Endothelial cell (in vitro differentiated cells): ENCODE data around the gene OR5K1. TPM values are rescaled to one million over a fixed set of nuclear protein-coding genes. Genes with fewer than 3 reads are reported as not detected.

ENCODE experiments used
- DNase-seq: peaks from one replicate; pipeline ENCODE4 v3.0.0; 2021; ENCODE audit warnings: low spot score
- H3K27ac Mint-ChIP-seq: one replicate; pipeline ENCODE4 v1.8.0; 2021; ENCODE audit warnings: mixed read lengths, inconsistent platforms; ENCODE audit not compliant: unreplicated experiment
- H3K27me3 Mint-ChIP-seq: one replicate; pipeline ENCODE4 v1.8.0; 2021; ENCODE audit warnings: mild to moderate bottlenecking, moderate library complexity, mixed read lengths, inconsistent platforms; ENCODE audit not compliant: unreplicated experiment
- H3K36me3 Mint-ChIP-seq: one replicate; pipeline ENCODE4 v1.8.0; 2021; ENCODE audit warnings: mild to moderate bottlenecking, low read depth, mixed read lengths, inconsistent platforms; ENCODE audit not compliant: unreplicated experiment
- H3K4me1 Mint-ChIP-seq: one replicate; pipeline ENCODE4 v1.8.0; 2021; ENCODE audit warnings: mild to moderate bottlenecking, mixed read lengths, inconsistent platforms; ENCODE audit not compliant: unreplicated experiment
- H3K4me3 Mint-ChIP-seq: one replicate; pipeline ENCODE4 v1.8.0; 2021; ENCODE audit warnings: mild to moderate bottlenecking, mixed read lengths, inconsistent platforms; ENCODE audit not compliant: unreplicated experiment
- H3K9me3 Mint-ChIP-seq: one replicate; pipeline ENCODE4 v1.8.0; 2021; ENCODE audit warnings: mixed read lengths, inconsistent platforms; ENCODE audit not compliant: unreplicated experiment
- total RNA-seq: library from RNA; stranded (reverse); fragmentation: NEBNext Ultra II Directional; extraction: Animal tissue kit (Norgen Biotek cat#: 25700); gene quantifications from one replicate; pipeline ENCODE4 v1.2.1, GENCODE V29; 2021; ENCODE audit not compliant: unreplicated experiment
- TF ChIP-seq, protein P1 (sequence below): fragments of 200-600 bp; sonication (generic); IDR thresholded peaks from one replicate; pipeline ENCODE4 v1.5.0; 2021; ENCODE audit warnings: antibody characterized with exemption; ENCODE audit not compliant: unreplicated experiment

The OR5K1 gene
- total RNA-seq, 1 donor from 2014 or later: not detected

GRCh38 chr3:98500019-98500418 lies 37.0 kb downstream of the OR5K1 start:
- Mint-ChIP-seq H3K9me3 (no peaks in the 10 kb centered on the region), H3K36me3 (no peaks in the 10 kb centered on the region), H3K27me3 (no peaks in the 10 kb centered on the region), H3K27ac (no peak overlapping the region), H3K4me3 (no peak overlapping the region), H3K4me1 (no peaks in the 10 kb centered on the region)
- no peak for DNase-seq
- TF ChIP-seq, protein P1, sequence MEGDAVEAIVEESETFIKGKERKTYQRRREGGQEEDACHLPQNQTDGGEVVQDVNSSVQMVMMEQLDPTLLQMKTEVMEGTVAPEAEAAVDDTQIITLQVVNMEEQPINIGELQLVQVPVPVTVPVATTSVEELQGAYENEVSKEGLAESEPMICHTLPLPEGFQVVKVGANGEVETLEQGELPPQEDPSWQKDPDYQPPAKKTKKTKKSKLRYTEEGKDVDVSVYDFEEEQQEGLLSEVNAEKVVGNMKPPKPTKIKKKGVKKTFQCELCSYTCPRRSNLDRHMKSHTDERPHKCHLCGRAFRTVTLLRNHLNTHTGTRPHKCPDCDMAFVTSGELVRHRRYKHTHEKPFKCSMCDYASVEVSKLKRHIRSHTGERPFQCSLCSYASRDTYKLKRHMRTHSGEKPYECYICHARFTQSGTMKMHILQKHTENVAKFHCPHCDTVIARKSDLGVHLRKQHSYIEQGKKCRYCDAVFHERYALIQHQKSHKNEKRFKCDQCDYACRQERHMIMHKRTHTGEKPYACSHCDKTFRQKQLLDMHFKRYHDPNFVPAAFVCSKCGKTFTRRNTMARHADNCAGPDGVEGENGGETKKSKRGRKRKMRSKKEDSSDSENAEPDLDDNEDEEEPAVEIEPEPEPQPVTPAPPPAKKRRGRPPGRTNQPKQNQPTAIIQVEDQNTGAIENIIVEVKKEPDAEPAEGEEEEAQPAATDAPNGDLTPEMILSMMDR: no peak

DNA sequence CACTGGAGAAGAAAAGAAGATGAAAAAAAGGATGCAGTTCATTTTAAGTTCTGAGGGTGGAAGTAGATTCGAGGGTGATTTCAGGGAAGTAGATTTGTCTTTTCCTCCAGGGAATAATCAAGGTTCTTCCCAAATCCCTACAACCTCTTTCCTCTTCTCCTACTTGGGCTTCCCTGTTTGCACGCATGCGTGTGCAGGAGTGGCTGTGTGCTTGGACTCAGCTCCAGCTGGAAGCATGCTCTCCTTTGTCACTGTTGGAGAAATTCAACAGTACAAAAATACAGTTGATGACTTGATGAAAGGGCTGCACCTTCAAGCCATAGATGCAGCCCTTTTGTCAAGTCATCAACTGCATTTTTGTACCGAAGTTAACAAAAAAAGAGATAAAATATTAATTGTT lies 38.3 kb downstream of the OR5K1 start:
- Mint-ChIP-seq H3K36me3 (peaks cover 3% of the 10 kb centered on the region), H3K9me3 (no peaks in the 10 kb centered on the region), H3K4me3 (no peak overlapping the region), H3K4me1 (no peaks in the 10 kb centered on the region), H3K27ac (no peak overlapping the region), H3K27me3 (peaks cover 3% of the 10 kb centered on the region)
- no peak for DNase-seq
- TF ChIP-seq, protein P1: no peak

DNA sequence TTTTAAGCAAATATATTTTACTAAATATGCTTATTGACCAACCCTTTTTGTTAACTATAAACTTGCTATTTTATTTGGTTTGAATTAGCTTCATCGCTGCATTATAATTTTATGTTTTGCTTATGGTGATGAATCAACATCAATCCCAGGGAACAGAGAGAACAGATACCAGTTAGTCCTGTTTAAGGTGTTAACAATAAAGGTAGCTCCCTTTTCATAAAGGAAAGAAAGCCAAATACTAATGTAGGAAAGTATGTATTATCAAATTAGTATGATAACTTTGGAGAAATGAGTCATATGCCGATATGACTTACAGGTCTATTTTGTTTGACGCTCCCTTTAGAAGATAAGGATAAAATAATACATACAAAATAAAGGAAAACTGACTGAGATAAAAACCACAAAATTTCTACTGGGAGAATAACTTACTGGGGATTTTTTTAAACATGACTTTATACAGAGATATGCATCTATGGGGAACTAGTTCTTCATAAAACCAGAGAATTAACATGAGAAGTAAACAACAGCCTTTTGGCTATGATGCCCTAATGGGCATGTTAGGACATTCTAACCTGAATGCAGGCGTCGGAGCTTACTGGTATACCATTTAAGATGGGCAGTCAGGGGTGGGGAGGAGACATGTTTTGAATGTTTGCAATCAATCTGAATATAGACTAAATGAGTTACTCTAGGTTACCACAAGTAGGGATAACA lies 39.0 kb downstream of the OR5K1 start:
- H3K9me3 Mint-ChIP-seq: no peaks in the 10 kb centered on the region
- TF ChIP-seq, protein P1: no peak
- H3K4me3 Mint-ChIP-seq: no peak overlapping the region
- H3K27ac Mint-ChIP-seq: no peak overlapping the region
- H3K36me3 Mint-ChIP-seq: peaks cover 3% of the 10 kb centered on the region
- H3K27me3 Mint-ChIP-seq: peaks cover 3% of the 10 kb centered on the region
- no peak for DNase-seq
- H3K4me1 Mint-ChIP-seq: no peaks in the 10 kb centered on the region

DNA sequence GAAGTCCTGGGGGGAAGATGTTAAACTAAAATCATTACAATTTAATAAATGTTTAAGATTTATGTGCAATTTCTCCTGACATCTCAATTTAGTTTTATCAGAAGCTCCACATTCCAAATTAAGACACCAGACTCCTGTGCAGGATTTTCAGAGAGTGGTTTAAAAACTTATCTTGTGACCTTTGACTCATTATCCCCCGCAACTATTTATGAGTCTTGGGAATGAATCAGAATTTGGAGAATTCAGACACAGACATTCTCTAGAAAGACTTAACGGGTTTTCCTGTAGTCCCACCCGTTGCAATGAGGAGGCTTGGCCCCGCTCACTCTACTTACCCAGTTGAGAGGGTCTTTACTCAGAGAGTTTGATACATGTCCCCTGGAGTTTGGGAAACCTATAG lies 41.5 kb downstream of the OR5K1 start:
- no peak for DNase-seq
- Mint-ChIP-seq H3K27me3 (peaks cover 3% of the 10 kb centered on the region), H3K4me3 (no peak overlapping the region), H3K36me3 (peaks cover 3% of the 10 kb centered on the region), H3K9me3 (no peaks in the 10 kb centered on the region), H3K4me1 (no peaks in the 10 kb centered on the region), H3K27ac (no peak overlapping the region)
- TF ChIP-seq, protein P1: no peak

DNA sequence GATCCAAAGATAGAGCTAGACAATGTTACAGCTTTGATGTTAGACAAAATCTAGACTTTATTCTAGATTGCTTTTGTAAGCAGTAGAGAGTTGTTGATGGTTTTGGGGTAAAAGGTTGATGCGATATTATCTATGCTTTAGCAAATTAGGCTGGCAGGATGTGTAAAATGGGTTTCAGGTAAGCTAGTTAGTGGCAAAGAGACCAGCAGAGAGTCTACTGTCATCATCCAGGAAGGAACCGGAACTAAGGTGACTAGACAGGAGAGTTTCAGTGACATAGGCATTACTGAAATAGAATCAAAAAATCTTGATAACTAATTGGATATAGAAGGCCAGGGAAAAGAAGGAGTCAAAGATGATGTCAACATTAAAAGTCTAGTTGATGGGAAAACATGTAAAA lies 45.6 kb downstream of the OR5K1 start:
- no peaks in the 10 kb centered on the region for H3K9me3 Mint-ChIP-seq
- peaks cover 3% of the 10 kb centered on the region for H3K27me3 Mint-ChIP-seq

More for the DNA sequence above, 45.6 kb downstream of the OR5K1 start:
- H3K27ac Mint-ChIP-seq: no peak overlapping the region
- no peak for DNase-seq
- no peak overlapping the region for H3K4me3 Mint-ChIP-seq
- no peaks in the 10 kb centered on the region for H3K4me1 Mint-ChIP-seq
- TF ChIP-seq, protein P1: no peak
- H3K36me3 Mint-ChIP-seq: peaks cover 3% of the 10 kb centered on the region
